GM12874 (cell line): ENCODE measurements around the gene BCKDHA.

Experiments
- TF ChIP-seq, protein P1 (sequence below): IDR thresholded peaks from 2 replicates; pipeline ENCODE4 v1.5.1; 2011; ENCODE audit warnings: low read depth, mild to moderate bottlenecking, control low read depth, low read length, moderate library complexity; ENCODE audit not compliant: insufficient read depth

The BCKDHA gene

DNA sequence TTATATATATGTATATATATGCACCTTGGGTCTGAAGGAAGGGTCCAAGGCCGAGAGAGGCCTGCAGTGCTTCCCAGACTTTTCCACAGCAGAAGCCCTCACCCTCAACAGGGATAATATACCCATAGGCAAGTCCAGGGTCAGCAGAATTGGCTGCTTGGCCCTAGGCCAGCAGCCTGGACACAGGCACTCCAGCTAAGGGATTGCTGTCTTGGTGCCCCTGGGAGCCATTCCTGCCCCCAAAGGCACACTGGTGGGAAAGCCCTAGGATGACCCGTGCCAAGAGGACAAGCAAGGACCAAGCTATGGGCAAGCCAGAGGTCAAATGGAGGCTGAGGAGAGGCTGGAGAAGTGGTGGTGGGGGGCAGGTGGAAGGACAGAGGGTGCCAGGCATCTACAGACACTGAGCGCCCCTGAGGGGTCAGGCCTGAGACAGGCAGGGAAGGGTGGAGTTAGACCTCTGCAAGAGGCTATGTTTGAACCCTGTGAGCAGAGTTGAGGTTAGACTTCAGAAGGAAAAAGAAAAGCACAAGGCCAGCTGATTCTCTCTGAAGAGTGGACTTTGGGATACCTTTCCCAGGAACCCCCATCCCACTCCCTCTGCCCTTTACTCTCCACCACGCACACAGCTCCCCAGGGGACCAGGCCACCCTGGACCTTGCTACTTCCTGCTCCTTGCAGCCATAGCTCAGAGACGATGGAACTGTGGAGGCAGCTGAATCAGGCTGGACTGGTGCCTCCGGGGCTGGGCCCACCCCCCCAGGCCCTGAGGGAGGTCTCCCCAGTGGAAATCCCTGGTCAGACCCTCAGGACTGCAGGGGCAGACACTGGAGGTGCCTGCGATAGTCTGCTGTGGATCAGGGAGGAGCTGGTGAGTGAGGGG is 45.1 kb downstream of the BCKDHA start, which contains the start of gene ERICH4:
TSS of gene ERICH4 (plus strand) at position 684 of the 883 bp plus-strand sequence. CDS start at position 698, 14 bp downstream.
- TF ChIP-seq, protein P1, sequence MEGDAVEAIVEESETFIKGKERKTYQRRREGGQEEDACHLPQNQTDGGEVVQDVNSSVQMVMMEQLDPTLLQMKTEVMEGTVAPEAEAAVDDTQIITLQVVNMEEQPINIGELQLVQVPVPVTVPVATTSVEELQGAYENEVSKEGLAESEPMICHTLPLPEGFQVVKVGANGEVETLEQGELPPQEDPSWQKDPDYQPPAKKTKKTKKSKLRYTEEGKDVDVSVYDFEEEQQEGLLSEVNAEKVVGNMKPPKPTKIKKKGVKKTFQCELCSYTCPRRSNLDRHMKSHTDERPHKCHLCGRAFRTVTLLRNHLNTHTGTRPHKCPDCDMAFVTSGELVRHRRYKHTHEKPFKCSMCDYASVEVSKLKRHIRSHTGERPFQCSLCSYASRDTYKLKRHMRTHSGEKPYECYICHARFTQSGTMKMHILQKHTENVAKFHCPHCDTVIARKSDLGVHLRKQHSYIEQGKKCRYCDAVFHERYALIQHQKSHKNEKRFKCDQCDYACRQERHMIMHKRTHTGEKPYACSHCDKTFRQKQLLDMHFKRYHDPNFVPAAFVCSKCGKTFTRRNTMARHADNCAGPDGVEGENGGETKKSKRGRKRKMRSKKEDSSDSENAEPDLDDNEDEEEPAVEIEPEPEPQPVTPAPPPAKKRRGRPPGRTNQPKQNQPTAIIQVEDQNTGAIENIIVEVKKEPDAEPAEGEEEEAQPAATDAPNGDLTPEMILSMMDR, result no peak

- TF ChIP-seq, protein P1, result no peak
Measured at GRCh38 chr19:41443813-41444455, 46.3 kb downstream of the BCKDHA start.

DNA sequence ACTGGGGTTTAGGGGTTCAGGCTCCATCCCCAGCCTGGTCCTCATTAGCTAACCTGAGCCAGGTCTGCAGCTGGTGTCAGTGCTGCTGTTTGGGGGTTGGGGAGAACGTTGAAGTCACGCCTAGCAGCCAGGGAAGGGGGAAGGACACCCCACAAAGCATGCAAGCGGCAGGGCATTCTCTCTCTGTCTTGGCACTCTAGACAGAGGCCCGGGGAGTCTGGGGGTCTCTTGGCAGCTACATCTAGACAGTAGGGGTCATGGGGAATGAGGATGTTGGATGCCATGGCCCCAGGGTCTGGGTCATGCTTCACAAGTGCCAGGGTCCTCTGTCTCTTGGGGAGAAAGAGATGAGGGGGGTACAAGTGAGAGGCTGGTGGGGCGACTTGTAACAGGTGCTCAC is 48.0 kb downstream of the BCKDHA start:
- TF ChIP-seq, protein P1, result no peak

GRCh38 chr19:41447732-41448332 is 50.2 kb downstream of the BCKDHA start:
- TF ChIP-seq, protein P1, result no peak

GRCh38 chr19:41449079-41449864 is 51.7 kb downstream of the BCKDHA start:
- TF ChIP-seq, protein P1, result peak; percentile 91

GRCh38 chr19:41449865-41450178 is 52.2 kb downstream of the BCKDHA start:
- TF ChIP-seq, protein P1, result no peak
